ENCODE measurements around the gene TRIP13.

TRIP13 gene

DNA sequence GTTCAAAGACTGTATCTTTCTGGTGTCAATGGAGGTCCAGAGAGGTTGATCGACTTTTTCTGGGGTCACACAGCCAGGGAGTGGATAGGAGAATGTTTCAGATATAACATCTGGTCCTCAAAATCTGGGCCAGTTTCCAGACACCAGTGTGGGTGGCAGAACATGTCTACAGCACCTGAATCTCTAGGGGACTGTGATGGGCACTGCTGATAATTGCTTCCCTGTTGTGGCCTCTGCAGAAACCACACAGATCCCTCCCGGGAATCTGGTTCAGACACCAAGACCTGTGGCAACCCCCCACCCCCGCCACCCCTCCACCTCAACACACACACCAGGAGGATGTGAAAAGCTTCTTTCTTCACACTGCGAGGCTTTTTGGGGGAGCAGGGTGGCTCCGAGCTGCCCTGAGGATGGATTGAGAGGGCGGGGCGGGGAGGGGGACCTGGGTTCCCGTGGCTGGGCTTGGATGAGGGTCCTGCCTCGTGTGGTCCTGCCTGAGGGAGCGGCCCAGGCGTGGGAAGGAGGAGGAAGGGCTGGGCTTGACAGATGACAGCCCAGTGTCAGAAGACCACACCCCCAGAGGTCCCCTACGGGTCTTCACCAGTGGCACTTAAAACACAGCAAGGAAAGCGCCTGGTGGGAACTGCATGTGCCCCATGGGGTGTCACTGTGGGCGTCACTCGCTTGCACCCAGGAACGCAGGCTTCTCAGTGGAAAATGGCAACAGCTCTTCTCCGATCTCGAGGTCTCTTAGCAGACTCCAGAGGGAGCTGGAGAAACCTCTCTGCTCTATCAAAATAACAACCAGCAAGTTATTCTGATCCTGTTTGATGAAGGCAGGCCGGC is 55.2 kb downstream of the TRIP13 start:
- in situ Hi-C loops (cut with HindIII; ENCODE audit: low pct_unique_long_range_greater_than_20kb, low sequenced_read_pairs), result no loop called here
- TF ChIP-seq JUND (IDR thresholded peaks at IDR 0.05; ENCODE audit: low read depth), result no peak
- DNase-seq (ENCODE audit: low read depth in 1 of 2, low spot score in 1 of 2), result peak in 1 of 2 experiments; percentile 36

DNA sequence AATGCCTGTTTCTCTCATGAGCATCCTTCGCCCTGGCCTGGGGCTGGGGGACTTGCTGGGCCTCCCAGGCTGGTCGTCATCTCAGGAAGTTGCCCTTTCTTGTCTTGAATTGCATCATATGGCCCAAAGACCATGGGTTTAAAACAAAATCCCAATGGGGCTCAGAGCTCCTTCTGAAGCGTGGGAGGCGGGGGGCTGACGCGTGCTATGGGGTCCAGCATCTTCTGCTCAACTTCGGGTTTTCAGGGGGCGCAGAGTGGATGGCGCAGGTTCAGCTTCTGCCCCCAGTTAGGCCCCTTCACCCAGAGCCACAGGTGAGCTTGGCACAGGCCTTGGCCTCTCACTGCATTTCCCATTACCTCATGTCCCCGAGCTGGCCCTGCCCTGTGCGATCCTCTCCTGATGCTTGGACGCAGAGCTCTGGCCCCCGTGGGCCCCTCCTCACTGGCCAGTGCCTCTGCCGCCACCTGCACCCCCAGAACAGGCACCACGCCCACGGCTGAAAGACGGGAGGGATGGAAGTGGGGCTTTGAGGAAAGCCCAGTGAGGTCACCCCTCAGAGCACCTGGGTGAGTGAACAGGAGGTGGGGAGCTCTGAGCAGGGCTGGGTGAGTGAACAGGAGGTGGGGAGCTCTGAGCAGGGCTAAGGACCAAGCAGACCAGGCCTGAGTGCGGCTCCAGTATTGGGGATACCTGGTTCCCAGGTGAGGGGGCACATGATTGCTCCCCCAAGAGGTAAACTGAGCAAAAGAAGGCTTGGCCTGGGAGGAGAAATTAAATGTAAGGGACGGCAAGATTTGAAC is 56.0 kb downstream of the TRIP13 start:
- TF ChIP-seq JUND (IDR thresholded peaks at IDR 0.05; ENCODE audit: low read depth), result no peak
- in situ Hi-C loops (cut with HindIII; ENCODE audit: low pct_unique_long_range_greater_than_20kb, low sequenced_read_pairs), result no loop called here

DNA sequence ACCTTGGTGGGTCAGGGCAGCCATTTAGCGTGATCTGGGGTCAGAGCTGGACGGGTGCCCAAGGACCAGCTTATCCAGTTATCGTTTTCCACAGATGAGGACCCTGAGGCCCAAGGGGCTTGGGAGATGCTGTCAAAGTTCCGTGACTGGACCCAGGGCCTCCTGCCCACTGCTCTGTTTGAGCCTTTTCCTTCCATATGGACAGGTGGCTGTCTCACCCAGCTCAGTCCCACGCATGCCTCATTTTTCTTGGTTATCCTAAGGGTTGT is 56.5 kb downstream of the TRIP13 start:
- DNase-seq (ENCODE audit: low read depth in 1 of 2, low spot score in 1 of 2), result no peak
- in situ Hi-C loops (cut with HindIII; ENCODE audit: low pct_unique_long_range_greater_than_20kb, low sequenced_read_pairs), result no loop called here
- no peak for TF ChIP-seq JUND (IDR thresholded peaks at IDR 0.05; ENCODE audit: low read depth)

More for the DNA sequence above, 56.0 kb downstream of the TRIP13 start:
- no peak for DNase-seq (ENCODE audit: low read depth in 1 of 2, low spot score in 1 of 2)

DNA sequence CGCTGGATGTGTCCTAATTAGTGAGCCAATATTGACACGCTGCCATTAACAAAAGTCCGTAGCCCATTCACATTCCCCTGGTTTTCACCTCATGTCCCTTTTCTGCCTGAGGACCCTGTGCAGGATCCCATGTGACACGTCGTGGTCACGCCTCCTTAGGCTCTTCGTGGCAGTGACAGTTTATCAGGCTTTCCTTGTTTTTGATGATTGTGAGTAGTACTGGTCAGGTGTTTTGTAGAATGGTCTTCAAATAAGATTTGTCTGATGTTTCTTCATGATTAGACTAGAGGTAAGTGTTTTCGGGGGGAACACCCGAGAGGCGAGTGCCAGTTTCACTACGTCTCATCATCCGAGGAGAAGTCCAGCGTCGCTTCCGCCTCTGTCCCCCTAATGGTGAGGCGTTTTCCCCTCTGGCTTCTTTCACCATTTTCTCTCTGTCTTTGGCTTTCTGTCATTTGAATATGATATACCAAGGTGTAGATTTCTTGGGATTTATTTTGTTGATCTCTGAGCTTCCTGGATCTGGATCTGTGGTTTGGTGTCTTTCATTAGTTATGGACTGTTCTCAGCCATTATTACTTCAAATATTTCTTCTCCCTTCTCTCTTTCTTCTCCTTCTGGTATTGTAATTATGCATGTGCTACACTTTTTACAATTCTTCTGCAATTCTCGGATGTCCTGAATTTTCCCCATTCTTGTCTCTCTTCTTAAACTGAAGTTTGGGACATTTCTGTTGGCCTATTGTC is 57.3 kb downstream of the TRIP13 start:
- in situ Hi-C loops (cut with HindIII; ENCODE audit: low pct_unique_long_range_greater_than_20kb, low sequenced_read_pairs), result no loop called here

DNA sequence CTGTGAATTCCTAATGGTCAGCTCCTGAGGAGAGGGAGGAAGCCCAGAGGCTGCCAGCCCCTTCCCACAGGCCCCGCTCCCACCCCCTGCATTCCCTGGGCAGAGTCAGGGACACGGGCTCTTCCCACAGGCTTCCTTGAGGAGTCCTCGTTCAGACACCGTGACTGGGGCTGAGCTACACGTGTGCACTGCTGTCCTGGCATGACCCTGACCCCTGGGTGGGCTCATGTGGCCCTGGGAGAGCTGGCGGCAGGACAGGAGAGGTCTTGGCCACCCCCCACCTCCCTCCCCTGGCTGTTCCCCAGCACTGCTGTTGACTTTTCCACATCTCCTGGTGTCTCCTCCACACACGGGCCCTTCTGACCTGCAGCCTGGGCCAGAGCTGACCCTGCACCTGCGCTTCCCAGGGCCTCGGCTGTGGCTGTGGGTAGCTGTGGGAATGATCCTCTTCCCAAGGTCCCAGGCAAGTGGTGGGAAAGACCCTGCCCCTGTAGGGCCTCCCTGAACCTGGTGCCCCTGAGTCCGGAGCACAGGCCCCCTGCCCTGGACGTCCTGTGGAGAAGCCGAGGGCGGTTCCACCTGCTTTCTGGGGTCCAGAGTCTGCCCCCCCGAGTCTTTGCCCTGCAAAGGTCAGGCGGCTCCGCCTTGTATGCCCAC is 59.4 kb downstream of the TRIP13 start:
- in situ Hi-C loops (cut with HindIII; ENCODE audit: low pct_unique_long_range_greater_than_20kb, low sequenced_read_pairs), result no loop called here
- no peak for TF ChIP-seq JUND (IDR thresholded peaks at IDR 0.05; ENCODE audit: low read depth)
- DNase-seq (ENCODE audit: low read depth in 1 of 2, low spot score in 1 of 2), result no peak

More for the DNA sequence above, 57.3 kb downstream of the TRIP13 start:
- TF ChIP-seq JUND (IDR thresholded peaks at IDR 0.05; ENCODE audit: low read depth), result no peak
- no peak for DNase-seq (ENCODE audit: low read depth in 1 of 2, low spot score in 1 of 2)

DNA sequence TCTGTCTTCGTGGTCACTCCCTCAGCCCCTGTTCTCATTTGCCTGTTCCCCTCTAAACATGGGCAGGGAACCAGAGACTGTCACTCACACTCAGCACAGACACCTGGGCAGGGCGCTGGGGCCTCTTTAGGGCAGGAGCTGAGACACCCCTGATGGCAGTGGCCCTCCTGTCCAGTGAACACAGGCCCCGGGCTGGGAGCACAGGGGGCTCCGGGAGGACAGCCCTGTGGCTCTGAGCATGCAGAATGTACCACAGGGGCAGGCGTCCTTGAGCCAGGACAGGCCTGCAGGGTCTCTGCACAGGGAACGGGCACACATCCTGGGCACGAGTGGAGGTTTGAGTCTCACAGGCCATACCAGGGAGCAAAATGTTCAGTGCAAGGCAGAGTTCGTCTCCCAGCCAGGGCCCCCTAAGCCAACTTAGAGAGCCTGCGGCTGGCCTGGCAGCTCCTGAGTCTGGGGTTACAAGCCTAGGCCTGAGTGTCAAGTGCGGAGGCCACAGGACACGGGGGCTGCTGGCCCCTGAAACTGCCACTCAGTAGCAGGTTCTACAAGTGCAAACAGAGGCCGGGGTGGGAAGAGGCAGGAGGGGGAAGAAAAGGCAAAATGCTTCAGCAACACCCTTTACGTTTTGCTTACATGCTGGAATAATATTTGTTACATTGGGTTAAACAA is 60.0 kb downstream of the TRIP13 start:
- no peak for TF ChIP-seq JUND (IDR thresholded peaks at IDR 0.05; ENCODE audit: low read depth)
- no peak for DNase-seq (ENCODE audit: low read depth in 1 of 2, low spot score in 1 of 2)
- in situ Hi-C loops (cut with HindIII; ENCODE audit: low pct_unique_long_range_greater_than_20kb, low sequenced_read_pairs), result no loop called here

DNA sequence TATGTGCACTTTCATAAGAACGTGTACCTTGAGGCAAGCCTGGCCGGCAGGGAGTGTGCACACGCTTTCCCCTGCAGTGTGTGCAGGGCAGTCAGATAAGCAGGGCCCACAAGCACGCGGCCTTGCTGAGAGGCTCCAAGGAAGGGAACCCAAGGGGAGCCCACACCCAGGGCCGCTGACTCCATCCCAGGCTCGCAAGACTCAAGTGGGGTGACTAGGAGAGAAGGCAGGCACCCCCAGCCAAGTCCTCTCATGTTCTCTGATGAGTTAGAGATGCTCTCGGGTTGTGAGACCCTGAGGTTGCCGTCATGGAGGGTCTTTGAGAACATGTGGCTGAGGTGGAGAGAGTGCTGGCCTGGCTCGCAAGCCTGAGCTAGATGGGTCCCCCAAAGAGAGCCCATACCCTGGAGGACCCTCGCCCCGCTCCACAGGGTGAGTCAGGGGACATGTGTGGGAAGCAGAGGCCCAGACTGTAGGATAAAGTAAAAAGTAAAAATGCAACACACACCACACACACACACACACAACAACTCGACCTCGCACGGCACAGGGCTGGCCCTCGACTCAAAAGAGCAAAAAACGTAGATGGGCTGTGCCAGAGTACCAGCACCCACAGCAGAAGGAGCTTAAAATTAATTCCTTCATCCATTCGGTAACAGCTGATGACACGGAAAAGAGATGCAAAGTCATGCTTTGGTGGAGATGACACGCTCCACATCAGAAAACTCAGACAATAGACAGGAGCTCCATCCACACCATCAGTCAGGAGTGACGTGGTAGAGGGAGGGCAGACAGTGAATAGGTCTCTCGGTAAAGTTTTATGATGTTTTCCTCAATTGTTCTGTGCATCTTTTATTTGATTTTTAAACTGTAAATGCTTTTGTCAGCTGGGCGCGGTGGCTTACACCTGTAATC is 61.1 kb downstream of the TRIP13 start:
- no peak for TF ChIP-seq JUND (IDR thresholded peaks at IDR 0.05; ENCODE audit: low read depth)
- in situ Hi-C loops (cut with HindIII; ENCODE audit: low pct_unique_long_range_greater_than_20kb, low sequenced_read_pairs), result no loop called here
- DNase-seq (ENCODE audit: low read depth in 1 of 2, low spot score in 1 of 2), result no peak

DNA sequence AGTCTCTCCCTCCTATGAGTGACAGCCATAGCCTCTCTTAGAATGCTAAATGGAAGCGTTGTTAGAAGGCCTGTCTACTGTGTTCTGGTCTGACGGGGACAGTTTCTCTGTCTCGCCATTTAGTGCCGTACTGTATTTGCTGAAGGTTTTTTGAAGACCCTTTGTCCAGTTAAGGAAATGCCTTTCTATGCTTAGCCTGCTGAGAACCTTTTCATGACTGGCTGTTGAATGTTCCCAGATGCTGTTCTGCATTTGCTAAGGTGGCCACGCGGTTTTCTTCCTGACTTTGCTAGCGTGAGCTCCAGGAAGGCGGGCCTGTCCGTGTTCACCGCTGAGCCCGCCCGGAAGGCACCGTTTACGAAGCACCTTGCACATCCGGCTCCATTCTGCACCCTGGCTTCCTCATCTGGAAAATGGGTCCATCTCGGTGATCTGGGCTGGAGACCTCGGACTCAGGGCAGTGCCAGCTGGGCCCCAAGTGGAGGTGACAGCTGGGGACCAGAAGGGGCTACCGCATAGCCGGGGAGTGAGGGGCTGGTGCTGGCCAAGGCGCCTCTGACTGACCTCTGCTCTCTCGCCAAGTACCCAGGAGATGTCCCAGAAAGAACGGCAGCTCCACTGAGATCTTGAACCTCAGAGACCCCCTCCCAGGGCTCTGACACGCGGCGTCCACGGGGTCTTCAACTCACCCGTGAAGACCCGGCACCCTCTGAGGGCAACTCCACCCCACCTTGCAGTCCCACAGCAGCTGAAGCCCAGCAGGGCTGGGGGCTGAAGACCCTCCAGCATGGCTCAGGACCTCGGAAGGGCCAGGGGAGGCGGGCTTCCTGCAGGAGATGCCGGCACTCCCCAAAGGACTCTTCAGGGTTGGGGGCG is 63.4 kb downstream of the TRIP13 start:
- in situ Hi-C loops (cut with HindIII; ENCODE audit: low pct_unique_long_range_greater_than_20kb, low sequenced_read_pairs), result no loop called here
- TF ChIP-seq JUND (IDR thresholded peaks at IDR 0.05; ENCODE audit: low read depth), result no peak
- no peak for DNase-seq (ENCODE audit: low read depth in 1 of 2, low spot score in 1 of 2)

DNA sequence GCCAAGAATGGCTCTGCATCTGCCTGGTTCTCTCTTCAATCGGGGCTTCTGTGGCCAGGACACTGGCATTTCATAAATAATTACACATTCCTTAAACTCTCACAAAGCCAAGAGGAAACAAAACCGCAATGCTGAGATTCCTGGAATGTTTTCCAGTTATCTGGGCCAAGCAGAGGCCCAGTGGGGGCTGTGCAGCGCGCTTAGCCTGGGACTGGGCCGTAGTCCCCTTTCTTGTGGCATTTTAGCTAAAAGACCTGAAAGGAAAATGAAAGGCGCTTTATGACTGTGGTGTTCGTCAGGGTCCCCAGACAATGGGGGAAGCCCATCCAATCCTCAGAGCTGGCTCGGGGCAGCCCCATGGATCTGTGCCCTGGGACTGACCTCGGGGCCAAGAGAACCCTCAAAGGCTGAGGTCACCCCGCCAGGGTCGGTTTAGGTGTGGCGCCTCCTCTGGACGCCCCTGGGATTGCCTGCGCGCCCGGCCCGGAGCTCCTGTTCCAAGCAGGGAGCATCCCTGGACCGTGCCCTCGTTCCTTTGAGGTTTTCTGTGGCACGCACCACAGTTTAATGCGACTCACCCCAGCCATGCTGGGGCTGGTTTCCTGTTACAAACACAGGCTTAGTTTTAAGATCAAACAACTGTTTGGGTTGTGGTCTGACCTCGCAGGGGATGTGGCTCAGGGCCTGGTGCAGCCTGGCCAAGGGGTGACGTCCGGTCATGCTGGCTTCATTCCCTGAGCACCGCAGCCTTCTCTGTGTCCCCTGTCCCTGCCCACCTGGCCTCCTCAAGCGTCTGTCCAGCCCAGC is 64.5 kb downstream of the TRIP13 start:
- peak; percentile 50 to 79 for DNase-seq (ENCODE audit: low read depth in 1 of 2, low spot score in 1 of 2)
- in situ Hi-C loops (cut with HindIII; ENCODE audit: low pct_unique_long_range_greater_than_20kb, low sequenced_read_pairs), result no loop called here
- no peak for TF ChIP-seq JUND (IDR thresholded peaks at IDR 0.05; ENCODE audit: low read depth)

Measured in T47D (cell line).